SK-MEL-5 (cell line): ENCODE measurements around the gene IER5. TPM values are rescaled to one million over a fixed set of nuclear protein-coding genes. Genes with fewer than 3 reads are reported as not detected.
A peak's percentile ranks its signal among the peaks of the same experiment; 100 is the strongest.

ENCODE experiments used
- DNase-seq: peaks from one replicate; pipeline ENCODE4 v3.0.0-alpha.2; 2016; ENCODE audit warnings: low read depth, low spot score
- in situ Hi-C: cut with HindIII; loops from 2 replicates; pipeline ENCODE4 v1.10.0; 2016; ENCODE audit warnings: low sequenced_read_pairs, high pct_unique_total_duplicates, low pct_unique_long_range_greater_than_20kb
- total RNA-seq: library from RNA; depleted of rRNA; stranded (reverse); fragments of >200 nt; shearing (Covaris generic); gene quantifications from 2 replicates; pipeline ENCODE4 v1.2.3, GENCODE V29; 2014

IER5 gene
- total RNA-seq, 1 experiment from 2014 or later, result 32.6 TPM

DNA sequence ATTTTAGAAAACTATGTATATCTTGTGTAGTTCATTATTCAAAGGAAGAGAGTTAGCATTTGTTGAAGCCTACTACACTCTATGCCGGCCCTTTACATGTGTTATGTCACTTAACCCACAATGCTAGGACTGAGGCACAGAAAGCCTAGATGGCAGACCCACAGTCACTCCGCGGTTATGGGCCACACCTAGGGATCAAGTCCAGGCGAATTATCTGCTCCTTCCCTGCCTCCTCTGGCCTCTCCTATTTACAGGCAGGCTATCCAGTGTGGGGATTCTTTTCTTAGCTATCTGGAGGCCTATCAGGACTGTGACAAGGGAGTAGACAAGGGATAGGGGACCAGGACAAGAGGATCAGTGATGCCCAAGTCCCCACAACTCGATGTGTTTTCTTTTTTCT, 33.0 kb downstream of the IER5 start:
- DNase-seq, result no peak
- in situ Hi-C loops, result no loop called here

DNA sequence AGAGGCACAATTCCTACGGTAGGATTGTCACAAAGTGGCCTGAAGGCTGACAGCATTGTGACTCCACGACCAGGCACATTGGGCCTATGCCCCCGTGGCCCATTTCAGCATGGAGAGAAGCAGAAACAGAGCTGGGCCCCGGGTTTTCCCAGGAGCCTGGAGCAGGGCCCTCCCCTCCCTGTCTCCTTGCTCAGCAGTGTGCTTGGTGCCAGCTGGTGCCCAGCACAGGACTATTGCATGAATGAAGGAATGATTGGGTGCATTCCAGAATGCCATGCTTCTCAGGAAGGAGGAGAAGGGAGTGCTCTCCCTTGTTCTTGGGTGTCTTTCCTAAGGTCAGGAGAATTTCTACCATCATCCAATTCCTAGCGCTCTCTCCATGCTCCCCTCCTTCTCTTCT, 33.7 kb downstream of the IER5 start:
- no peak for DNase-seq
- in situ Hi-C loops, result no loop called here

DNA sequence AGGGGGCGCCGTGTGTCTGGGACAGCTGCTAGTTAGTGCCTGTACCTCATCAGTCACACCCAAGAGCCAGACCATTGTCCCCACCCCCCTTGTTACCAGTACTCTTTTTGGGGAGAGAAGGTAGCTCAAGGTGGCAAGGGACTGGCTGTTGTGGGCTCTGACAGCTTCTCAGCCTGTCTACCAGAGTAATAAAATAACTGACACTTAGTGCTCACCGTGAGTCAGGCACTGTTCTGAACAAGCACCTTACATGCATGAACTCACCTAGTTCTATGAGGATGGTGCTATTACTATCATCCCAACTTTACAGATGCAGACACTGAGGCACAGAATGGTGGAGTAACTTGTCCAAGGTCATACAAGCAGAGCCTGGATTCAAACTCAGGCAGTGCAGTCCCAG, 34.7 kb downstream of the IER5 start:
- in situ Hi-C loops, result no loop called here
- no peak for DNase-seq

DNA sequence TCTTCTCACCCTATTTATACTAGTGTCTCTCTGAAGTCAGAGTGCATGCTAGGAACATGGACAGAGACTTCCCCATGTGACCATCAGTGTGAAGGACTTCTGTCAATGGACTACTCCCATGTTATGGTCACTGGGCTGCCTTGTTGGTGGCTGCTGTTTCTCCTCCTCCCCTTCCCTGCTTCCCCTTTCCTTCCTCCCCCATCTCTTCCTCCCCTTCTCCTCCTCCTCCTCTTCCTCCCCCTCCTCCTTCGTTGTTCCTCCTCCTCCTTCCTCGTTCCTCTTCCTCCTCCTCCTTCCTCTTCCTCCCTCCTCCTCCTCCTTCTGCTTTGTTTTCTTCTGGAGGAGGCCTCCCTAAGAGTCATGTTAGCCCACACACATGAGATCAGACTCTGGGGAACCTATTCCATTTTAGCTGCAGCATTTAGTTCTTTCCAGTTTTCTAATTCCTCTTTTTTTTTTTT, 35.8 kb downstream of the IER5 start:
- in situ Hi-C loops, result no loop called here
- DNase-seq, result peak; percentile 14

DNA sequence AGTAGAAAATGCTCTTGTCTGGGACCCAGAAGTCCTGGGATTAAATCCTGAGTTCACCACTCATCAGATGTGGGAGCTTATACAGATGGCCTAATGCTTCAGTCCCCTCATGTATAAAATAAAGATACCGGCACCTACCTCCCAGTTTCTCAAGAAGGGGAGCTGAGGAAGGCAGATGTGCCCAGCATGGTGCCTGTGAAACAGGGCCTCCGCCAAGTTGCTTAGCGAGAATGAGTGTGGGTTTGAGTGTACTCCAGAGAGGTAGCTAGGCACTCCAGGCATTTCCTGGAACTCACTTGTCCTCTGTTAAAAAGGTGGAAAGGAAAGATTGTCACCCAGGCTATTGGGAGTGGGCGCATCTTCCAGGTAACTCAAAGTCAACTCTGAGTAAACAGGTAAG, 37.8 kb downstream of the IER5 start:
- no peak for DNase-seq
- in situ Hi-C loops, result no loop called here

DNA sequence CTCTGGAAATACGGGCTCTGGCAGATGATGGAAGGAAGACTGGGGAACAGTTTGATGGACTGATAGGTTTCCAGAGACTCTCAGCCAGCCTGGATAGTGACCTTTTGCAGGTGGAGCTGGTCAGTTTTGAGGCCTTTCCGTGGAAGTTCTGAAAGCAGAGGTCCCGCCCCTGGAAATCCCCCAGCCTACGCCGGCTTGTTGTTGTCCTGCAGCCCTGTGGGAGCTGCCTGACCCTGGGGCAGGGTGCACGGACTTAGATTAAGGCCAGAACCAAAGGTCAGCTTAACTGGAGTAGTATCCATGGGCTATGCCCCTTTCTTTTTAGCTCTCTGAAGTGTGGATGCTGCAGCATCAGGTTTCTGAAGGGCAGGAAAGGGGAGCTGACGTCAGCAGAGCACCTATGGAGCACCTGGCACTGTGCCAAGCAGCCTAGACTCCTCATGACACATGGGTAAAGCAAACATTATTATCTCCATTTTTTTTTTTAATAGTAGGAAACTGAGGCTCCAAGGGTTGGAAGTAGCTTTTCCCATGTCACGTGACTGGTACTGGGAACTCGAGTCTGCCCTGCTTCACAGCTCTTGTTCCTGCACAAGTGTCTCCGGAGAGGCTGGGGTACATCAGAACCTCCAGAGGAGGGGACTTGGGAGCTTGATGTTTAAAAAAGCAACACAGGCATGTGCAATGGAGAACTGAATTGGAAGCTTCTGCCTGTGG, 38.5 kb downstream of the IER5 start:
- in situ Hi-C loops, result no loop called here
- DNase-seq, result no peak

DNA sequence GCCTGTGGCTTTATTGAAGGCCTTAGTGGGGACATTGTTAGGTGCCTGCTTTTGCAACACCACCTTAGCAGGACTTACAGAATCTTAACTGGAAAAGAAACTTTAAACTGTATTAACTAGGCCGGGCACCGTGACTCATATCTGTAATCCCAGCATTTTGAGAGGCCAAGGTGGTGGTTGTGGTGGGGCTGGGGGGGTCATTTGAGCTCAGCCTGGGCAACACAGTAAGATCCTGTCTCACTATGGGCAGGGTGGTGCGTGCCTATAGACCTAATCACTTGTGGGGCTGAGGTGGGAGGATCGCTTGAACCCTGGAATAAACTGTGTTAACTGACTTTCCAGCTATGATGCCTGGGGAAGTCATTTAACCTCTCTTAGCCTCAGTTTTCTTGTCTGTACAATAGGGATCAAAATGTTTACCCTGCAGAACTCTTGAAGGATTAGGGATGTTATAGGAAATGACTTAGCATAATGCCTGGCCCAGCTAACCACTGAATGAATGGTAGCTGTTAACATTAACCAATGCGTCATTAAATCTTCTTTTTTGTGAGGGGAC, 39.5 kb downstream of the IER5 start:
- in situ Hi-C loops, result no loop called here
- no peak for DNase-seq

DNA sequence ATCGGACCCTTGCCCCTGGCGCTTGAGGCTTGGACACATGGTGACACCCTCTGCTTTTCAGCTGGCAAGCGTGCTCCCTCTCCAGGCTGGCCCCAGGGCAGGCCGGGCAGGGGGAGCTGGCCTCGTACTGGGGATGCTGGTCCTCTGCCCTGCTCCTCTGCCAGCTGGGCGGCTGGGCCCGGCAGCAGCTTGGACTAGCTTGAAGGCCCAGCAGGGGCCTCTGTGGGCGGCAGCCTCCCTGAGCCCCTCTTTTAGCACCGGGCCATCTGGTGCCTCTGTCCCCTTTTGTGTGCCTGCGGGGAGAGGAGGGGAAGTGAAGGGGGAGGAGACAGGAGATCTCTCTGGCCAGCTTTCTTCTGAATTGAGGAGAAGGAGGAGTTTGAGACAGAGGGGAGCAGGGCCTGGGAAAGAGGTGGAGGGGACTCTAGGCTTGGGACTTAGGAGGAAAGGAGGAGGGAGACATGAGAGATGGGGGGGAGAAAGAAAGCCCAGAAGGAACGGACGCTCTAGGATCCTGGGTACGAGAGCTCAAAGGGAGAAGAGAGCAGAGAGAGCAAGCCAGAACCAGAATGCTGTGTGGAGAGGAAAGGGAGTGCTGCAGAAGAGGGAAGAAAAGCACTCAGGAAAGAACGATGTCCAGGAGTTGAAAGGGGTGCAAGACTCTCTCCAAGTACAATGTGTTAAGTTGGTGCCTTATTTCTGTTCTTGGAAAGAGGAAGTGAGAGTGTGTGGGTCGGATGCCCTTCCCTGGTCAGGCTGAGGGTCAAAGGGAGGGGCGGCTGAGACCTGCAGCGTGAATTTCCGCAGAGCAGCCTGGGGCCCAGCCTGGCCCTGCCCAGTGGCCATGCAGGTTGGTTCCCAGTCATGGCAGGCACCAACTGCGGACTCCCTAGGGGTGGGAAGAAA, 40.3 kb downstream of the IER5 start:
- no peak for DNase-seq
- in situ Hi-C loops, result no loop called here

DNA sequence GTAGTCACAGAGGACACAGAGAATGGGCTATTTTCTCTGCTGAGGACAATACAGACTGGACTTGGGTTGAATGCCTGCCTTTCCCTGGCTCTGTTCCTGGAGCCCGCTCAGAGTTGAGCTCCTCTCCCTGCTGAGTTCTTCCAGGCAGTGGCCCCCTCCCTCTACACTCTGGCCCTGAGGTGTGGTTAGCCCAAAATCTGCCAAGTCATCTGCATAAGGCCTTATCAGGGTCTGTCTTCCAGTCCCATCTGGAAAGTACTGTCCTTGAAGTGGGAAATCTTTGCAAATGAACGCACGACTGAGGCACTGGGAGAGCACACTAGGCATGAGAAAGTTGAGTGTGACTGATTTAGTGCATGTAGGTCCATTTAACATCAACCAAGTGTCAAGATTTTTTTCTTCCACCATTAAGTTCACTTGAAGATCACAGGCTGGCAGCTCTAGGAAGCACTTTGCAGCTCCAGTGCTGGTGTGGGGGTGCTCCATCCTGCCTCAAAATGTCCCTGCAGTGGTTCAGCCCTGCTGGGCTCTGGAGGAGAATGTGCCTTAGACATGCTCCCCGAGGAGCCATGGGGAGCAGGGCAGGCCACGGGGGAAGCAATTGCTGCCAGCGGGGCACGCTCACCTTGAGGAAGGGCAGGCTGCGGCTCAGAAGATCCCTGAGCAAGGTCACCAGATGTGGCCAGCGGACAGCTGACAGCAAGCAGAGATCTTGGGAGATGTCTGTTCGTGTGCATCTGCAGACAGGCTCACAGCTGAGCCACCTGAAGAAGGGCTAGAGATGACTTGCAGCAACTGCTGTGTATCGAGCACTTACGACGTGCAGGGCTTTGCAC, 41.5 kb downstream of the IER5 start:
- no peak for DNase-seq
- in situ Hi-C loops, result no loop called here

DNA sequence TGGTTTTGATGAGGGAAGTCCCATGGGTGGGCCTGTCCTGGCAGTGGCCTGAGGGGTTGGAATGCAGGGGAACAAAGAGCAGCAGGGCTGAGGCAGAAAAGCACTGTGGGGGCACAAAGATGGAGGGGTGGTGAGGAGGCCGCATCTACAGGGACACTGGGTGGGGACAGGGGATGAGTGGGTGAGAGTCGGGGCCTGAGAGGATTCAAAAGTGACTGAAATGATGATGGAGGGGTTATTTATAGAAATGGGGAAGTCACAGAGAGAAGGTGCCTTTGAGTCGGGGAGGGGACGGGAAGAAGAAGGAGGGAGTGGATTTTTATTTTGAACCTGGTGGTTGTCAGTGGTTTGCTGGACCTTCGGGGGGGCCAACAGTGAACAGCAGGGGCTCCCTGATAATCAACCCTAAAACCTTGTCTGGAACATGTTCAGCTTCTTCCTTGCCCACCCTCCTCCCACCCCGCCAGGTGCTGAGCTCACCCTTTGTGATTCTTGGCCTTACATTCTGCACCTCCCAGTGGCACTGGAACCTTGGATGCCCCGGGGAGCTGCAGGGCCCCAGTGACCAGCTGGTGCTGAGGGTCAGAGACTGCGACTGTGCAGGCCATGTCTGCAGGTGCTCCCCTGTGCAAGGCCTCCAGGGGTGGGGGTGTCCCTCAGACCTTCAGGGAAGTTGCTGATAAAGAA, 42.9 kb downstream of the IER5 start:
- in situ Hi-C loops, result no loop called here

DNA sequence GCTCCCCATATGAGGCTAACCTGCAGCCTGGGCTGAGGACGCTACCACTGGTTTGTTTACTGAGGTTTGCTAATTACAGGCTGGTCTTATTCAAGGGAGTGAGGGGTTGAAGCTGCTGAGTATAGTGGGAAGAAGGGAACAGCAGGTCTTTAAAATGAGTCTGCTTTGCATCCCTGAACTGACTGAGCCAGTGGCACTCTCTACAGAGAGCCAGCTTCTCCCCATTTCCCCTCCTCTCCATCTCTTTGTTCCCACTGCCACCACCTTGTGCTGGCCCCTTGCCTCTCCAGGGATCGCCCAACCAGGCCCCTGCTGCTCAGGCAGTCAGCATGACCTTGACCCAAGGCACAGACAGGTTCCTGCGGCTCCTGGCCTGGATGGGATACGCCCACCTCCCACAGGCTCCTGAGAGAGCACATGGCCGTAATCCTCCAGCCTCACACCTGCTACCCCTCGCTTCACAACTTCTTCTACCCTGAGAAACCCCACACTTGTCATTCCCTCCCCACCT, 45.0 kb downstream of the IER5 start:
- no peak for DNase-seq
- in situ Hi-C loops, result no loop called here

More for the DNA sequence above, 42.9 kb downstream of the IER5 start:
- DNase-seq, result no peak

DNA sequence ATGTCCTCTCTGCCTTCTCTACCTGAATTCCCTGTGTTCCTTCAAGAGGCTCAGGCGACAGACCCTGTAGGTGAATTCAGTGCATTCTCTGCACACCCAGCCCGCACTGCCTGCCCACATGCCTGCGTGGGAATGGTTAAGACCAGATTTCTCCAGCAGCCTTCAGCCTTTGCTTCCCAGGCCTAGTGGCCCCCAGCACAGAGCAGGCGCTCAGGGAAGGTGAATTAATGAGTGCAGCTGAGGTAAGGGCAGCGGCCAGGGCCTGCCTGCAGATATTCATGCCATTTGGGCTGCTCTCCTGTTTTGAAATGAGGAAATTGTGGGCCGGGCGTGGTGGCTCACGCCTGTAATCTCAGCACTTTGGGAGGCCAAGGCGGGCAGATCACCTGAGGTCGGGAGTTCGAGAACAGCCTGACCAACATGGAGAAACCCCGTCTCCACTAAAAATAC, 45.5 kb downstream of the IER5 start:
- no peak for DNase-seq
- in situ Hi-C loops, result no loop called here

DNA sequence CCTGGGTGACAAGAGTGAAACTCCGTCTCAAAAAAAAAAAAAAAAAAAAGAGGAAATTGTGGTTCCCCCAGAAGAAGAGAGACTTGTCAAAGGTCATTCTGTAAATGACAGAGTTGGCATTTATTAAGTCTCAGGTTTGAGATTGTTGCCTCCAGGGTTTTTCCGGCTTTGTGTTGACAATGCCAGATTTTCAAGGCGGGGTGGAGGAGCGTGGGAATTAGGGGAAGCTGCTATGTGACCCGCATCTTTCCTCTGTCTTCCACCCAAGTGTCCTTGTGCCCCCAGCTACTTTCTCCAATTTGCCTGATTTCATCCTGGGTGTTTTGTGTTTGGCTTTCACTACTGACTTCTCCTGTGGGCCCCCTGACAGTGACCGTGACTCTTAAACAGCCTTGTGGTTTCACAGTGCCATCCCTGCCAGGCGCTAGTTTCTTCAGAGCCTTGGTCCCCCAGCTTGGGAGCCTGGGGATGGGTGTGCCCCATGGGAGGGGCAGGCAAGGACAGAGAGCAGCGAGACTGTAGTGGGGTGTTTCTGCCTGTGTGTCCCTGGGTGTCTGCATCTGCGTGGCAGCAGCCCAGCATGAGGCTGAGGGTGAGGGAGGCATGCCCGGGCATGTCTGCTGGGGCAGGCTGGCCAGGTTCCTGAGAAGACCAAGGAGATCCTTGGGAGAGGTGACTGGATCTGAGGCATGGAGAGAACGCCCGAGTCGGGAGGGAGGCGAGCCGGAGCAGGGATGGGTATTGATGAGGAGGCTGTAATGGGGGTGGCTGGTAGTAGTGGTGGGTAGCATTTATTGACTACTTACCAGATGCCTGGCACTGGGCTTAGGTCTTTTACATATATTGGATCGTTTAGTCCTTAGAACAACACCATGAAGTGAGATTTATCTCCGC, 46.3 kb downstream of the IER5 start:
- DNase-seq, result peak; percentile 46
- in situ Hi-C loops, result no loop called here

DNA sequence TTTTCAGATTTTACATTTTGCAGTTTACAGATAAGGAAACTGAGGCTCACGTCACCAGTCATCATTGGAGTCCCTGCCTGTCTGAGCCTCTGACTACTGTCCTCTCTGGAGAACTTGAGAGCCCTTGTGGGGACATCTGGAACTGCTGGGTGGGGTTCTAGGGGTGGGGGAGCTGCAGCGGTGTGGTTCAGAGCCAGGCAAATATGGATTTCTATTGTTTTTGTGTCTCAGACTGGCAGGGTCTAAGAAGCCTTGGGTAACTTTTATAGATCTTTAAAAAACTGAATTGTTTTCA, 46.9 kb downstream of the IER5 start:
- in situ Hi-C loops, result no loop called here
- DNase-seq, result peak; percentile 60

DNA sequence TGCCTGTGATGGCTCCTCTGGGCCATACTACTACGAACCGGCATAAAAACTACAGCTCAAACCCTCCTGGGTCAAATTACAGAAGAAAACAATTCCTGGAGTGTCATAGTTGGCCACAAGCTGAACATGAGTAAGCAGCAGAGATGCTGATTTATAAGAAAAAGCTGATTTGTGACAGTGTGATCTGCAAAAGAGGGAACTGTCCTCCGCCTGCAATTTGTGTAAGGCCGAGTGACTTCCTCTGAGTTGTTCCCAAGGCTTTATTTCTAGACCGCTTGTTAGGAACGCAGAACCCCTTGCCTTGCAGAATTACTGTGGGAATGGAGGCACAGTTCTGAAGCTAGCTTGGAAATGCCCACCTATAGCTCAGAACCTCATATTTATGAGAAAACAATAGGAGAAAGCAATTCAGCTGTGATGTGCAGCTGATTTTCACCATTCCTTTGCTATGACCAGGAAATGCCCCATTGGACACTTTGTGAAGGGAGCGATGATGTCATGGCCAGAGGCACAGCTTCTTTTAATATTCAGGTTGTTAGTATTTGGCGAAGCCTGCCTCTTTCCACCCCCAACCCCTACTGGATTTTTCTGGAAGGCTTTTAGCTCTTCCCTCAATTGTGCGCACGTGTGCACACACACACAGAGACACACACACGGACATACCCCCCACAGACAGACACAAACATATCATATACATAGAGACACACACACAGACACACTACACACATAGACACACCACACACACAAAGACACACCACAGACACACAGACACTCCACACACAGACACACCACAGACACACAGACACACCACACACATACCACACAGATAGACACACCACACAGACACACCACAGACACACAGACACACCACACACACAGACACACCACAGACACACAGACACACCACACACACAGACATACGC, 47.6 kb downstream of the IER5 start:
- in situ Hi-C loops, result no loop called here
- DNase-seq, result peak; percentile 22
